Colonic mucosa (tissue), 4 donors: ENCODE results near the gene MCF2L. TPM values are rescaled to one million over a fixed set of nuclear protein-coding genes. Genes with fewer than 3 reads are reported as not detected.

Experiments used
- DNase-seq: peaks from one replicate; pipeline ENCODE4 v3.0.0-alpha.2; 2020
- H3K27ac ChIP-seq: fragments of 200-600 bp; one replicate; pipeline ENCODE4 v1.8.0; 2021
- H3K27me3 ChIP-seq: fragments of 200-600 bp; one replicate; pipeline ENCODE4 v1.8.0; 2021
- H3K36me3 ChIP-seq: fragments of 200-600 bp; one replicate; pipeline ENCODE4 v1.8.0; 2021
- H3K4me1 ChIP-seq: fragments of 200-600 bp; one replicate; pipeline ENCODE4 v1.8.0; 2021; ENCODE audit warnings: mild to moderate bottlenecking
- H3K4me3 ChIP-seq: fragments of 200-600 bp; one replicate; pipeline ENCODE4 v1.8.0; 2021
- H3K9ac ChIP-seq, 2 donors: one replicate each; pipeline ENCODE4 v1.7.0; 2013; ENCODE audit warnings: control low read depth in 2 of 2, low read depth in 2 of 2, low read length in 2 of 2
- H3K9me3 ChIP-seq: fragments of 200-600 bp; one replicate; pipeline ENCODE4 v1.8.0; 2021
- CTCF ChIP-seq: fragments of 200-600 bp; IDR thresholded peaks from one replicate; pipeline ENCODE4 v1.8.0; 2022; ENCODE audit warnings: antibody characterized with exemption, mild to moderate bottlenecking
- intact Hi-C: fragments of 100-400 bp; cut with DNase I; formaldehyde crosslinking; loops from one replicate; pipeline ENCODE4 v1.14.1; 2022
- total RNA-seq, 2 donors: library from RNA; stranded (reverse); fragmentation: NEBNext Ultra II Directional in 1 of 2; extraction: Animal tissue kit (Norgen Biotek cat#: 25700) in 1 of 2; gene quantifications; one replicate each; pipeline ENCODE4 v1.2.1, GENCODE V29; 2021
- donor health status: healthy.
- donor health status: DM: no; HTN: no; CAD: no.
- donor health status: DM: no; HTN: no; CAD: no.

MCF2L gene
- total RNA-seq, 2 donors from 2014 or later: 45.0 to 88.3 TPM

GRCh38 chr13:113048766-113049165 is 79.8 kb downstream of the MCF2L start:
- H3K9ac ChIP-seq: no peak overlapping the region
- no peak overlapping the region for H3K4me3 ChIP-seq
- no peaks in the 10 kb centered on the region for H3K36me3 ChIP-seq
- H3K9me3 ChIP-seq: no peaks in the 10 kb centered on the region
- no peak overlapping the region for H3K27ac ChIP-seq
- H3K4me1 ChIP-seq: no peaks in the 10 kb centered on the region
- TF ChIP-seq CTCF: no peak
- intact Hi-C loops: no loop called here
- H3K27me3 ChIP-seq: no peaks in the 10 kb centered on the region
- no peak for DNase-seq

GRCh38 chr13:113049521-113049941 is 80.5 kb downstream of the MCF2L start:
- Histone ChIP-seq H3K9ac (no peak overlapping the region), H3K27me3 (no peaks in the 10 kb centered on the region), H3K27ac (no peak overlapping the region), H3K36me3 (no peaks in the 10 kb centered on the region), H3K9me3 (no peaks in the 10 kb centered on the region), H3K4me3 (no peak overlapping the region), H3K4me1 (no peaks in the 10 kb centered on the region)
- intact Hi-C loops: no loop called here
- no peak for DNase-seq
- TF ChIP-seq CTCF: no peak

- no peak for TF ChIP-seq CTCF
- H3K27ac ChIP-seq: no peak overlapping the region
Measured at GRCh38 chr13:113049981-113050380, 81.0 kb downstream of the MCF2L start.

GRCh38 chr13:113050734-113051431 is 81.9 kb downstream of the MCF2L start:
- Histone ChIP-seq H3K27me3 (no peaks in the 10 kb centered on the region), H3K4me3 (no peak overlapping the region), H3K27ac (no peak overlapping the region), H3K36me3 (no peaks in the 10 kb centered on the region), H3K4me1 (no peaks in the 10 kb centered on the region), H3K9me3 (no peaks in the 10 kb centered on the region), H3K9ac (no peak overlapping the region)
- DNase-seq: no peak
- TF ChIP-seq CTCF: no peak
- intact Hi-C loops: no loop called here

More at GRCh38 chr13:113049981-113050380, 81.0 kb downstream of the MCF2L start:
- intact Hi-C loops: no loop called here
- DNase-seq: no peak
- H3K27me3 ChIP-seq: no peaks in the 10 kb centered on the region
- H3K4me3 ChIP-seq: no peak overlapping the region
- H3K9ac ChIP-seq: no peak overlapping the region
- no peaks in the 10 kb centered on the region for H3K4me1 ChIP-seq
- no peaks in the 10 kb centered on the region for H3K9me3 ChIP-seq
- H3K36me3 ChIP-seq: no peaks in the 10 kb centered on the region

GRCh38 chr13:113051641-113052040 is 82.6 kb downstream of the MCF2L start:
- Histone ChIP-seq H3K36me3 (no peaks in the 10 kb centered on the region), H3K27me3 (no peaks in the 10 kb centered on the region), H3K9ac (no peak overlapping the region), H3K9me3 (no peaks in the 10 kb centered on the region), H3K4me3 (no peak overlapping the region), H3K27ac (no peak overlapping the region), H3K4me1 (no peaks in the 10 kb centered on the region)
- intact Hi-C loops: no loop called here
- TF ChIP-seq CTCF: no peak
- DNase-seq: no peak
